ENCODE results near the gene OR4C46.
"Not testable (repeated sequence)": the region's sequence is repeated elsewhere in the genome, so short reads cannot be mapped to it uniquely, and the experiment has no call there.

OR4C46 gene

DNA sequence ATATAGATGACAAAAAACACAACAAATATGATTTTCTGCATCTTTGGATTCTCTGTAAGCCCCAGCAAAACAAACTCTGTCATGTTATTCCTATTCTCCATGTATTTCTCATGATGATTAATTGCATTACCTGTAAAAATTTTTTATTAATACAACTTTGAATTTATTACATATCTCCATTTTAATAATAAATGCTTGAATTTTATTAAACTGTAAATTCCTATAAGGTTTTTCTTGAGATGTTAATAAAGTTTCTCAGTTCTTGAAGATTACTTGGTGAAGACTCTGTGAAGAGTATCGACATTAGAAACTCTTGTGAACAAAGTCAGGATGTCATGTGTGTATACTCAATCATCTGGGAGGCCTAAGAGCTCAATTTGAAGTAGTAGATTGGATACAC, at the start of gene OR4C46:
OR4C46 (minus strand) TSS at position 101 of the 400 bp plus-strand sequence; CDS start at position 101, 0 bp downstream.
- DNase-seq (ENCODE audit: low read depth): no peak

DNA sequence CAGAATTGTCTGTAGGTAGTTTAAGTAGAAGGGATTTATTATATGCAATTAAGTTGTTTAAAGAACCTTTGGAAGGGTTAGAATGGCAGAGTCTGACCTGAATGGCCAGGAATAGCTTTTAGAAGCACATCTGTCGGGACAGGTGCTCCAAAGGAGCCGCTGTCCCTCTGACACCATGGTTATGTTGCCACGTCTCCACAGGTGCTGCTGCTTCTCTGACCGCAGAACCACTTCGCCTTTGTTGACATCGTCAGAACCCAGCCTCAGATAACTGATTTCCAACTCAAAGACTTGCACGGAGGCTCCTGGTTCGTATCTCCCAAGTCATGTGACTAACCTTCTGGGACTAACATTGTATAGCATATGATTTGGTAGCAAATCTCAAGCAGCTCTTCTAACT, 41.8 kb upstream of the OR4C46 start:
- not testable (repeated sequence) for DNase-seq (ENCODE audit: low read depth)

DNA sequence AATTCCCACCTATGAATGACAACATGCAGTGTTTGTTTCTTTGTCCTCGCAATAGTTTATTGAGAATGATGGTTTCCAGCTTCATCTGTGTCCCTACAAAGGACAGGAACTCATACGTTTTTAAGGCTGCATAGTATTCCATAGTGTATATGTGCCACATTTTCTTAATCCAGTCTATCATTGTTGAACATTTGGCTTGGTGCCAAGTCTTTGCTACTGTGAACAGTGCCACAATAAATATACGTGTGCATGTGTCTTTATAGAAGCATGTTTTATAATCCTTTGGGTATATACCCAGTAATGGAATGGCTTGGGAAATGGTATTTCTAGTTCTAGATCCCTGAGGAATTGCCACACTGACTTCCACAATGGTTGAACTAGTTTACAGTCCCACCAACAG, 42.4 kb downstream of the OR4C46 start:
- not testable (repeated sequence) for DNase-seq (ENCODE audit: low read depth)

DNA sequence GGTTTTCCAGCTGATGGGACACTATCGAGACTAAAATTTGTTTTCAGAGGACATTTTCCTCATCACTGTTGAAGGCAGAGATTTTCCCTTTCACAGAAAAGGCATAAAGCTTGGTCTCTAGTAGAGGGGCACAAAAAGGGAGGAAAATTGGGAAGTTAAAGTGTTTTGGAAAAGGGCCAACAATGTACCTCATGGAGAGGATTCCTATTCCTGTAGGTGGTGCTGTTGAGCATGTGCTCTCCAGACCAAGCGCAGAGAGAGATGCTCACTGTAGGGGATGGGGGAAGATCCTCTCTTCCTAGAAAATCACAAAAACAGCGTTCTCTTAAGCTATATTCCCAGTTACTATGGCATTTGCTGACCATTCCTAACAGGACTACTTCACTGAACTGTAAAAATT, 44.9 kb downstream of the OR4C46 start:
- no peak for DNase-seq (ENCODE audit: low read depth)

DNA sequence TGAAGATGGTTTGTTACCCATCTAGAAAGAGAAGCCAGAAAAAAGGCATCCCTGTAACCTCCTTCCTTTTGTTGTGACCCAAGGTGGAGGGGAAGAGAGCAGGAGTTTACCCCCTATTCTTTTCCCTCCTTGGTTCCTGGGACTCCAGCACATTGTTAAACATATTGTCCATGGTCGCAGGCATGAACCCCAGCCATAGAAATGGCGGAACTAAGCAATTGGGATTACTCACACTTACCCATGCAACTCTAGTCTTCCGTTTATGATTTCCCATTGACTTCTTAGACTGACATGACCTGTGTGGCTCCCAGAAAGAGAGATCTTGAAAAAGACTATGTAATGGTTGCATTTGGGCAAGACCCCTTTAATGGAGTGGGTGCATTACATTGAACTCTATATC, 45.4 kb downstream of the OR4C46 start:
- DNase-seq (ENCODE audit: low read depth): no peak

Data from fibroblast of the conjunctiva (primary cell).